Caco-2 (cell line): Measurements from ENCODE around the gene SETD1B. TPM values are rescaled to one million over a fixed set of nuclear protein-coding genes. Genes with fewer than 3 reads are reported as not detected.

Experiments
- BruUV-seq: library from RNA; stranded (reverse); fragments of 400-500 nt; replicated peaks from 2 replicates; lab custom pipeline; 2021; lab: Mats Ljungman, UMichigan
- CTCF ChIA-PET: fragments of 300-600 bp; sonication (Branson Sonifier 250); formaldehyde crosslinking; loops from one replicate; lab custom pipeline; 2022; ENCODE audit warnings: antibody characterized with exemption; lab: Charles Lee
- POLR2A ChIA-PET: fragments of 300-600 bp; sonication (Branson Sonifier 250); formaldehyde crosslinking; loops from one replicate; lab custom pipeline; 2022; ENCODE audit warnings: antibody characterized with exemption; lab: Charles Lee
- DNase-seq, 2 experiments: peaks; one replicate each; pipeline versions ENCODE4 v3.0.0 to v3.0.0-alpha.2; 2020 to 2022
- H3K27me3 ChIP-seq: replicated peaks from 2 replicates; pipeline ENCODE4 v1.6.0; 2011; ENCODE audit warnings: low read length; ENCODE audit not compliant: control insufficient read depth, insufficient read depth
- H3K36me3 ChIP-seq: 2 replicates; pipeline ENCODE4 v1.5.1; 2011; ENCODE audit warnings: low read length; ENCODE audit not compliant: control insufficient read depth, insufficient read depth
- H3K4me1 ChIP-seq: fragments of 250-450 bp; sonication (Bioruptor Pico); 2 replicates; pipeline ENCODE4 v1.5.1; 2020; ENCODE audit warnings: mild to moderate bottlenecking
- H3K4me3 ChIP-seq: 2 replicates; pipeline ENCODE4 v1.5.1; 2011; ENCODE audit warnings: low read depth, mild to moderate bottlenecking, control low read depth, low read length
- H3K9me3 ChIP-seq: fragments of 250-450 bp; sonication (Bioruptor Pico); 2 replicates; pipeline ENCODE4 v1.5.1; 2020; ENCODE audit warnings: mild to moderate bottlenecking, moderate library complexity
- H3K27ac Mint-ChIP-seq: one replicate; pipeline ENCODE4 v1.8.0; 2022; ENCODE audit warnings: mixed read lengths; ENCODE audit not compliant: unreplicated experiment
- H3K27me3 Mint-ChIP-seq: one replicate; pipeline ENCODE4 v1.8.0; 2022; ENCODE audit warnings: mixed read lengths; ENCODE audit not compliant: insufficient read depth, unreplicated experiment
- H3K36me3 Mint-ChIP-seq: one replicate; pipeline ENCODE4 v1.8.0; 2022; ENCODE audit warnings: mild to moderate bottlenecking, mixed read lengths; ENCODE audit not compliant: insufficient read depth, unreplicated experiment
- H3K4me1 Mint-ChIP-seq: one replicate; pipeline ENCODE4 v1.8.0; 2022; ENCODE audit warnings: low read depth, mixed read lengths; ENCODE audit not compliant: unreplicated experiment
- H3K4me3 Mint-ChIP-seq: one replicate; pipeline ENCODE4 v1.8.0; 2022; ENCODE audit warnings: mild to moderate bottlenecking, moderate library complexity, mixed read lengths; ENCODE audit not compliant: unreplicated experiment
- H3K9me3 Mint-ChIP-seq: one replicate; pipeline ENCODE4 v1.8.0; 2022; ENCODE audit warnings: mixed read lengths; ENCODE audit not compliant: unreplicated experiment
- intact Hi-C: fragments of 100-400 bp; cut with micrococcal nuclease; formaldehyde crosslinking; loops from one replicate; pipeline ENCODE4 v1.10.0; 2022; ENCODE audit not compliant: unreplicated experiment
- total RNA-seq: library from RNA; stranded (reverse); gene quantifications from 2 replicates; pipeline ENCODE4 v1.2.3, GENCODE V29; 2022
- TF ChIP-seq, protein P1 (sequence below), 2 experiments: fragments of 200-600 bp in 1 of 2; IDR thresholded peaks; 1 replicate in 1 of 2; 2 replicates in 1 of 2; pipeline versions ENCODE4 v1.5.1 to v1.8.0; 2011 to 2022; ENCODE audit warnings: antibody characterized with exemption in 1 of 2, control low read depth in 1 of 2, inconsistent platforms in 1 of 2, low read depth in 1 of 2, low read length in 1 of 2, mild to moderate bottlenecking in 1 of 2, moderate library complexity in 1 of 2; ENCODE audit not compliant: insufficient read depth in 1 of 2, severe bottlenecking in 1 of 2, unreplicated experiment in 1 of 2

Gene SETD1B
- total RNA-seq, 1 experiment from 2014 or later, result 16.8 TPM

DNA sequence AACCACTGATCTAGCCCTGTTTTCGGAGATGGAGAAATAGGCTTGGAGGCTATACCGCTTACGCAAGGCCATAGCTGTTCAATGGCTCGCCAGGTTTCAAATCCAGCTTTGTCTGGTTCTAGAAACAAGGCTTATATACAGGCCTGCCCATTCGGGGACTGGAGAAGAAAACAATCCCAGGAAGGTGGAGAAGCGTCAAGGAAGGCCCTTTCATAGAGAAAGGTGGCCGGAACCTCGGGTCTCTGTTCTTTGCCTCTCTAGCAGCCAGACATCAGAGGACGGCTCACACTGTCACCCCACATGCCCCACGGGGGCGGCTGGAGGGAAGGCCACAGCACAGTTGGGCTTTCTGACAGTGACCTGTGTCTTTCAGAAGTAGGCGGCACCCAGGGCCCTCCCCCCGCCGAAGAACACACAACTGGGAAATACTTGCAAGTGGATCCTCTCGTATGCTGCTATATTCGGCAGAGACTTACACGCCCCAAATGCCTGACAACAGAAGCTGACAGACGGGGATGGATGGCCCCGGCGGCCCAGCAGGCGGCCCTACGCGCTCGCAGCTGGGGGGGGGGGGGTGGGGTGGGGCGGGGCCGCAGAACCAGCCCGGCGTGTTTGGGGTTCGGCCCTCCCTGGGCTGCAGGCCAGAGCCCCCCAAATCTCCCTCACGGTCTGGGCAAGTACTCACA, 4.5 kb upstream of the SETD1B start:
- Mint-ChIP-seq H3K4me1 (peaks cover 30% of the 10 kb centered on the region), H3K4me3 (peak overlapping the region; percentile 84), H3K36me3 (peaks cover 73% of the 10 kb centered on the region), H3K27ac (peak overlapping the region; percentile 89), H3K27me3 (no peaks in the 10 kb centered on the region), H3K9me3 (no peaks in the 10 kb centered on the region)
- ChIA-PET CTCF (interaction anchor here (0.5 to 1.8 kb wide), 6 partner anchors 12 to 597 kb away, joined by 3 to 10 read pairs (median 3); no protein-coding TSS in a partner anchor), POLR2A (interaction anchor here (0.6 to 0.7 kb wide), 3 partner anchors 28 to 378 kb away, joined by 3 to 4 read pairs (median 3); no protein-coding TSS in a partner anchor)
- peaks cover 43% of the 10 kb centered on the region for H3K4me1 ChIP-seq
- TF ChIP-seq, protein P1, sequence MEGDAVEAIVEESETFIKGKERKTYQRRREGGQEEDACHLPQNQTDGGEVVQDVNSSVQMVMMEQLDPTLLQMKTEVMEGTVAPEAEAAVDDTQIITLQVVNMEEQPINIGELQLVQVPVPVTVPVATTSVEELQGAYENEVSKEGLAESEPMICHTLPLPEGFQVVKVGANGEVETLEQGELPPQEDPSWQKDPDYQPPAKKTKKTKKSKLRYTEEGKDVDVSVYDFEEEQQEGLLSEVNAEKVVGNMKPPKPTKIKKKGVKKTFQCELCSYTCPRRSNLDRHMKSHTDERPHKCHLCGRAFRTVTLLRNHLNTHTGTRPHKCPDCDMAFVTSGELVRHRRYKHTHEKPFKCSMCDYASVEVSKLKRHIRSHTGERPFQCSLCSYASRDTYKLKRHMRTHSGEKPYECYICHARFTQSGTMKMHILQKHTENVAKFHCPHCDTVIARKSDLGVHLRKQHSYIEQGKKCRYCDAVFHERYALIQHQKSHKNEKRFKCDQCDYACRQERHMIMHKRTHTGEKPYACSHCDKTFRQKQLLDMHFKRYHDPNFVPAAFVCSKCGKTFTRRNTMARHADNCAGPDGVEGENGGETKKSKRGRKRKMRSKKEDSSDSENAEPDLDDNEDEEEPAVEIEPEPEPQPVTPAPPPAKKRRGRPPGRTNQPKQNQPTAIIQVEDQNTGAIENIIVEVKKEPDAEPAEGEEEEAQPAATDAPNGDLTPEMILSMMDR (IDR thresholded peaks at IDR 0.05; ENCODE audit: insufficient read depth in 1 of 2, low read depth in 1 of 2, low read length in 1 of 2, severe bottlenecking in 1 of 2, unreplicated experiment in 1 of 2), result no peak
- peak overlapping the region; percentile 80 for H3K4me3 ChIP-seq
- DNase-seq, result peak; percentile 84 to 86
- H3K27me3 ChIP-seq, result no peaks in the 10 kb centered on the region
- no peaks in the 10 kb centered on the region; the same call in 1 of the 2 replicates for H3K36me3 ChIP-seq
- BruUV-seq, result no TSS peak
- intact Hi-C loops, result no loop called here
- H3K9me3 ChIP-seq, result no peaks in the 10 kb centered on the region

DNA sequence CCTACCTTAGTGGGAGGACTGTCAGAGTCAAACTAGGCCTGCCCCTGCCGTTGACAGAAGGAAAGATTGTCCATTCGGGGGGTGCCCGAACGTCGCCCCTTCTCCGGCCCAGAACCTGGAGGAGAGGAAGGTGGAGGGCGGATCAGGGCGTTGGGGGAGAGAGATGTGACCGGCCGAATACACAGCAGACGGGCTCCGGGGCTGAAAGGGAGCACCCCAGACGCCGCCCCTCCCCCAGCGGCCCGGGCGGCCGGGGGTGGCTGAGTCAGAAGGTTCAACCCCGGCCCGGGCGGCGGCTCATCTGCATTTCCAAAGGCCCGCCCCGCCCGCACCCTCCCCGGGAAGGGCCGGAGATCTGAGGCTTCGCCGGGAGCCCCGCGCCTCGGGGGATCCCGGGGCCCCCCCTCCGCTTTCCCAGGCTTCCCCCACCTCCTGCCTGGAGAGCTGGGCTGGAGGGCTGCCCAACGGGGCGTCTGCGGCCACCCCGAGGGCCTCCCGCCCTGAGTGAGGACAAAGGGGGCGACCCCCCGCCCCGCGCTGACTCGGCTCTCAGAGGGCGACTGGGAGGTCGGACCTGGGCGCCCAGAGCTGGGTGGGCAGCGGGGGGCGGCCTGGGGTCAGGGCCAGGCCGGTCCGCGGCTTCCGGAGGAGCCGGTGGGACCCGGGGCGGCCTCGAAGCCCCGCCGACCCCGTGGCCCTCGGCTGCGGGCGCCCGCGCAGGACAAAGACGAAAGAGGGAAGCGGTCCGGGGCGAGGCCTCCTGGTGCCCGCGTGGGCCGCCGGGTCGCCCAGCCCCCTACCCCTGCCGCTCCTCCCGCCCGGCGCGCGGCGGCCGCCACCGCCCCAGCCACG, 3.7 kb upstream of the SETD1B start:
- peaks cover 36% of the 10 kb centered on the region for H3K4me1 ChIP-seq
- TF ChIP-seq, protein P1 (IDR thresholded peaks at IDR 0.05; ENCODE audit: insufficient read depth in 1 of 2, low read depth in 1 of 2, low read length in 1 of 2, severe bottlenecking in 1 of 2, unreplicated experiment in 1 of 2), result no peak

More for the DNA sequence above, 3.7 kb upstream of the SETD1B start:
- intact Hi-C loops, result loop anchor here (10.0 kb wide), 1 partner anchor 735 kb away; no protein-coding TSS in a partner anchor
- peak; percentile 90 to 91 for DNase-seq
- peaks cover 65% of the 10 kb centered on the region for H3K36me3 Mint-ChIP-seq
- peak overlapping the region; percentile 84 for H3K4me3 Mint-ChIP-seq
- ChIA-PET CTCF (interaction anchor here (0.6 to 1.8 kb wide), 7 partner anchors 12 to 1442 kb away, joined by 3 to 10 read pairs (median 3); no protein-coding TSS in a partner anchor), POLR2A (interaction anchor here (0.6 to 2.2 kb wide), 5 partner anchors 28 to 377 kb away, joined by 3 to 10 read pairs (median 4); partner anchors contain the start of gene PSMD9)
- peak overlapping the region; percentile 96 for H3K27ac Mint-ChIP-seq
- Histone ChIP-seq H3K27me3 (no peaks in the 10 kb centered on the region), H3K4me3 (peak overlapping the region; percentile 80), H3K36me3 (no peaks in the 10 kb centered on the region; the same call in 1 of the 2 replicates), H3K9me3 (no peaks in the 10 kb centered on the region)
- peaks cover 24% of the 10 kb centered on the region for H3K4me1 Mint-ChIP-seq
- BruUV-seq, result no TSS peak
- H3K9me3 Mint-ChIP-seq, result no peaks in the 10 kb centered on the region
- no peaks in the 10 kb centered on the region for H3K27me3 Mint-ChIP-seq
